Left lung (tissue), 10 donors: Measurements from ENCODE around the gene ERC2. TPM values are rescaled to one million over a fixed set of nuclear protein-coding genes. Genes with fewer than 3 reads are reported as not detected.
A peak's percentile ranks its signal among the peaks of the same experiment; 100 is the strongest.

ENCODE experiments used
- ATAC-seq: fragments of 200-7000 bp; cut with Tn5 transposase; one replicate; pipeline ENCODE4 v1.9.1; 2020; ENCODE audit warnings: moderate library complexity
- DNase-seq, 4 donors: peaks; one replicate each; pipeline ENCODE4 v3.0.0-alpha.2; 2013 to 2020
- H3K27ac ChIP-seq, 2 donors: fragments of 200-600 bp; sonication (generic) in 1 of 2; one replicate each; pipeline versions ENCODE4 v1.5.0 to v1.8.0; 2020 to 2021
- H3K27me3 ChIP-seq, 2 donors: fragments of 200-600 bp; sonication (generic) in 1 of 2; one replicate each; pipeline versions ENCODE4 v1.5.0 to v1.8.0; 2020 to 2021
- H3K36me3 ChIP-seq, 2 donors: fragments of 200-600 bp; sonication (generic) in 1 of 2; one replicate each; pipeline versions ENCODE4 v1.5.0 to v1.8.0; 2020 to 2021
- H3K4me1 ChIP-seq, 2 donors: fragments of 200-600 bp; one replicate each; pipeline ENCODE4 v1.8.0; 2021
- H3K4me3 ChIP-seq, 2 donors: fragments of 200-600 bp; sonication (generic) in 1 of 2; one replicate each; pipeline versions ENCODE4 v1.5.0 to v1.8.0; 2020 to 2021; ENCODE audit warnings: mild to moderate bottlenecking in 1 of 2
- H3K9me3 ChIP-seq, 2 donors: fragments of 200-600 bp; sonication (generic) in 1 of 2; one replicate each; pipeline versions ENCODE4 v1.5.0 to v1.8.0; 2020 to 2021
- CTCF ChIP-seq, 2 donors: fragments of 200-600 bp; sonication (generic) in 1 of 2; IDR thresholded peaks; one replicate each; pipeline versions ENCODE4 v1.5.0 to v1.8.0; 2021; ENCODE audit warnings: antibody characterized with exemption in 2 of 2
- intact Hi-C, 2 donors: fragments of 100-400 bp; cut with DNase I; formaldehyde crosslinking; loops; one replicate each; pipeline versions ENCODE4 v1.11.2 to v1.14.2; 2022
- polyA plus RNA-seq, 6 donors: library from polyadenylated mRNA; unstranded; fragments of 120-200 nt; gene quantifications; one replicate each; pipeline ENCODE4 v1.2.1, GENCODE V29; 2013; ENCODE audit not compliant: insufficient read length in 6 of 6
- total RNA-seq, 2 donors: library from RNA; stranded (reverse); fragmentation: NEBNext Ultra II Directional; extraction: Animal tissue kit (Norgen Biotek cat#: 25700); gene quantifications; one replicate each; pipeline ENCODE4 v1.2.1, GENCODE V29; 2021
- donor health status: DM: no; HTN: yes; CAD: no.
- donor health status: DM: no; HTN: no; CAD: no.

ERC2 gene
- total and polyA plus RNA-seq, 8 donors: 1.6 to 3.3 (median 2.1) TPM

- ATAC-seq (no peak), DNase-seq (no peak)
- no peak overlapping the region for H3K4me3 ChIP-seq
- no peak for TF ChIP-seq CTCF (IDR thresholded peaks at IDR 0.05)
- H3K9me3 ChIP-seq: no peaks in the 10 kb centered on the region
- no peaks in the 10 kb centered on the region for H3K36me3 ChIP-seq
- no peak overlapping the region for H3K27ac ChIP-seq
- no peaks in the 10 kb centered on the region for H3K27me3 ChIP-seq
- H3K4me1 ChIP-seq: no peaks in the 10 kb centered on the region
- intact Hi-C loops: no loop called here
These were observed 529.0 kb downstream of the ERC2 start for GRCh38 chr3:55939287-55939686.

GRCh38 chr3:55937301-55937700, 531.0 kb downstream of the ERC2 start:
- no peak overlapping the region for H3K4me3 ChIP-seq

DNA sequence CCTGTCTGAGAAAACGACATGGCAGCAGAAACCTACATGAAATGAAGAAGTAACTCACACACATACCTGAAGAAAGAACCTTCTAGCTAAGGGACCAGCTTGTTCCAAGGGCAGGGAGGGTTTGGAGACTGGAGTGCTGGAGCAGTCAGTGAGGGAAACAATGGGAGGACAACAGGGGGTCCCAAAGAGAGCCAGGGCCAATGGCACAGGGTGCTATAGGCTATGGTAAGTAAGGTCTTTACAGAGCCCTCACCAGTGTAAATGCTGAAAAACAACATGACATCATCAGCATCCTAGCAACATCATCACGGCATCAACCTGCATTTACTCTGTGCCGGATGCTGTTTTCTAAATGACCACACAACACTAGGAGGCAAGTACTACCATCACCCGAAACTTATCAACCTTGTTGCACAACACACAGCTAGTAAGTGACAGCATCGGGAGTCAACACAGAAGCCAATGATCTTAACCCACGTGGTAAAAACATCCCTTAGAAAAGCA, 531.7 kb downstream of the ERC2 start:
- H3K27ac ChIP-seq: no peak overlapping the region
- ATAC-seq (no peak), DNase-seq (no peak)
- H3K9me3 ChIP-seq: no peaks in the 10 kb centered on the region
- intact Hi-C loops: no loop called here
- TF ChIP-seq CTCF (IDR thresholded peaks at IDR 0.05): no peak
- H3K4me1 ChIP-seq: no peaks in the 10 kb centered on the region
- no peaks in the 10 kb centered on the region for H3K36me3 ChIP-seq
- no peak overlapping the region for H3K4me3 ChIP-seq
- H3K27me3 ChIP-seq: no peaks in the 10 kb centered on the region

More at GRCh38 chr3:55937301-55937700, 531.0 kb downstream of the ERC2 start:
- H3K27ac ChIP-seq: no peak overlapping the region
- intact Hi-C loops: no loop called here
- H3K36me3 ChIP-seq: no peaks in the 10 kb centered on the region
- H3K4me1 ChIP-seq: no peaks in the 10 kb centered on the region
- no peaks in the 10 kb centered on the region for H3K27me3 ChIP-seq
- no peaks in the 10 kb centered on the region for H3K9me3 ChIP-seq
- DNase-seq (no peak), ATAC-seq (no peak)
- TF ChIP-seq CTCF (IDR thresholded peaks at IDR 0.05): no peak

GRCh38 chr3:55935241-55935640, 533.0 kb downstream of the ERC2 start:
- TF ChIP-seq CTCF (IDR thresholded peaks at IDR 0.05): no peak
- peak; percentile 52 for ATAC-seq
- H3K27me3 ChIP-seq: no peaks in the 10 kb centered on the region

DNA sequence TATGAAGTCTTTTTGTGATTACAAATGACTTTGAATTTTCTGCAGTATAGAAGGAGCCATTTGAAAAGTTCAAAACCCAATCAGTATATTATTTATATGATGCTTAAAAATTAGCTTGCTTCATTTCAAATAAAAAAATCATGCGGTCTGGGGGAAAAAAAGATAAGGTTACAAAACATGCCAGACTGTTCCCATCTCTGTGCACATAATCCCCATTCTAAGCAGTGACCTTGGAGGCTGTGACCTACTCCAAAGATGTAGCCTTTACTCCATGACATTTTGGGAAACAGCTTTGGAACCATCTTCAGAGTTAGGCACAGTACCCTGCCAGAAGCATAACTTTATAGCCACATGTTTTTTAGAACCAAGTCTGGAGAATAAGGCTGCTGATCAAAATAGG, 533.5 kb downstream of the ERC2 start:
- DNase-seq (peak in 1 of 4 donors; percentile 21), ATAC-seq (no peak)
- Histone ChIP-seq H3K27ac (no peak overlapping the region), H3K9me3 (peaks cover 0 to 2% of the 10 kb centered on the region in 2 donors), H3K36me3 (no peaks in the 10 kb centered on the region), H3K4me1 (no peaks in the 10 kb centered on the region), H3K4me3 (no peak overlapping the region), H3K27me3 (no peaks in the 10 kb centered on the region)
- intact Hi-C loops: no loop called here
- TF ChIP-seq CTCF (IDR thresholded peaks at IDR 0.05): no peak

More at GRCh38 chr3:55935241-55935640, 533.0 kb downstream of the ERC2 start:
- no peak overlapping the region for H3K4me3 ChIP-seq
- H3K36me3 ChIP-seq: no peaks in the 10 kb centered on the region
- H3K27ac ChIP-seq: no peak overlapping the region
- no peak for DNase-seq
- intact Hi-C loops: no loop called here
- H3K9me3 ChIP-seq: no peaks in the 10 kb centered on the region
- H3K4me1 ChIP-seq: no peaks in the 10 kb centered on the region
